ENCODE results near the gene CAMSAP2.
A peak's percentile ranks its signal among the peaks of the same experiment; 100 is the strongest.

CAMSAP2 gene

GRCh38 chr1:200877010-200877409 lies 138.3 kb downstream of the CAMSAP2 start:
- no peak for DNase-seq (ENCODE audit: low spot score)

GRCh38 chr1:200877839-200878551 lies 139.3 kb downstream of the CAMSAP2 start:
- DNase-seq (ENCODE audit: low spot score), result no peak

GRCh38 chr1:200880212-200880611 lies 141.5 kb downstream of the CAMSAP2 start:
- DNase-seq (ENCODE audit: low spot score), result no peak

- DNase-seq (ENCODE audit: low spot score), result no peak
These were observed 144.4 kb downstream of the CAMSAP2 start for GRCh38 chr1:200883118-200883517.

GRCh38 chr1:200885623-200886402 lies 147.1 kb downstream of the CAMSAP2 start:
- DNase-seq (ENCODE audit: low spot score), result no peak

GRCh38 chr1:200886594-200886993 lies 147.9 kb downstream of the CAMSAP2 start:
- no peak for DNase-seq (ENCODE audit: low spot score)

- no peak for DNase-seq (ENCODE audit: low spot score)
These were observed 148.3 kb downstream of the CAMSAP2 start for GRCh38 chr1:200887036-200887435.

- DNase-seq (ENCODE audit: low spot score), result no peak
These were observed 149.2 kb downstream of the CAMSAP2 start for GRCh38 chr1:200887772-200888348.

- no peak for DNase-seq (ENCODE audit: low spot score)
These were observed 149.7 kb downstream of the CAMSAP2 start for GRCh38 chr1:200888349-200888838.

GRCh38 chr1:200889571-200889970 lies 150.9 kb downstream of the CAMSAP2 start:
- no peak for DNase-seq (ENCODE audit: low spot score)

- DNase-seq (ENCODE audit: low spot score), result no peak
These were observed 151.3 kb downstream of the CAMSAP2 start for GRCh38 chr1:200890027-200890426.

GRCh38 chr1:200890818-200891773 lies 152.4 kb downstream of the CAMSAP2 start:
- DNase-seq (ENCODE audit: low spot score), result peak; percentile 70

- DNase-seq (ENCODE audit: low spot score), result no peak
These were observed 153.1 kb downstream of the CAMSAP2 start for GRCh38 chr1:200891774-200892157.

GRCh38 chr1:200892546-200892945 lies 153.9 kb downstream of the CAMSAP2 start:
- no peak for DNase-seq (ENCODE audit: low spot score)

GRCh38 chr1:200892958-200893357 lies 154.3 kb downstream of the CAMSAP2 start:
- DNase-seq (ENCODE audit: low spot score), result no peak

- DNase-seq (ENCODE audit: low spot score), result no peak
These were observed 154.8 kb downstream of the CAMSAP2 start for GRCh38 chr1:200893411-200893901.

GRCh38 chr1:200894712-200895442 lies 156.2 kb downstream of the CAMSAP2 start, which contains the start of gene INAVA:
Gene INAVA, plus strand, starts transcription at chr1:200894900. Its CDS starts 3,501 bp downstream, at chr1:200898401.
- DNase-seq (ENCODE audit: low spot score), result no peak

- no peak for DNase-seq (ENCODE audit: low spot score)
These were observed 156.7 kb downstream of the CAMSAP2 start for GRCh38 chr1:200895443-200895789.

GRCh38 chr1:200895801-200896530 lies 157.3 kb downstream of the CAMSAP2 start:
- DNase-seq (ENCODE audit: low spot score), result no peak

GRCh38 chr1:200896531-200897196 lies 158.0 kb downstream of the CAMSAP2 start:
- no peak for DNase-seq (ENCODE audit: low spot score)
